Measurements from ENCODE around the gene ADARB2.

GRCh38 chr10:1247598-1248261 is 489.6 kb downstream of the ADARB2 start:
- TF ChIP-seq CTCF (IDR thresholded peaks at IDR 0.05; ENCODE audit: low read depth, low read length, poor library complexity, severe bottlenecking) (no peak), EZH2phosphoT487 (IDR thresholded peaks at IDR 0.05; ENCODE audit: borderline replicate concordance, low read length) (no peak)

Data from DOHH2 (cell line).